HepG2 (cell line): ENCODE data around the gene METTL1. TPM values are rescaled to one million over a fixed set of nuclear protein-coding genes. Genes with fewer than 3 reads are reported as not detected.

Experiments
- BCL6 ChIP-seq: IDR thresholded peaks from 2 replicates; pipeline ENCODE4 v1.6.1; 2016; ENCODE audit warnings: missing genetic modification reagents, missing compliant biosample characterization
- DBP ChIP-seq: sonication (generic); formaldehyde crosslinking; IDR thresholded peaks from 2 replicates; pipeline ENCODE4 v1.4.0; 2020; ENCODE audit warnings: missing genetic modification reagents; ENCODE audit errors: not compliant biosample characterization
- ESRRA ChIP-seq: sonication (generic); formaldehyde crosslinking; IDR thresholded peaks from 2 replicates; pipeline ENCODE4 v1.5.1; 2020; ENCODE audit warnings: mild to moderate bottlenecking, low read depth, missing genetic modification reagents
- FOXO4 ChIP-seq: sonication (generic); formaldehyde crosslinking; conservative IDR thresholded peaks from 2 replicates; pipeline ENCODE4 v1.8.1; 2023; ENCODE audit warnings: missing genetic modification reagents
- FUBP1 ChIP-seq: sonication (generic); formaldehyde crosslinking; IDR thresholded peaks from 2 replicates; pipeline ENCODE4 v1.5.1; 2020; ENCODE audit warnings: missing genetic modification reagents, mild to moderate bottlenecking, borderline replicate concordance
- GLI4 ChIP-seq: sonication (generic); formaldehyde crosslinking; IDR thresholded peaks from 2 replicates; pipeline ENCODE4 v1.5.1; 2020; ENCODE audit warnings: missing genetic modification reagents, mild to moderate bottlenecking, moderate library complexity, borderline replicate concordance
- KLF6 ChIP-seq: IDR thresholded peaks from 2 replicates; pipeline ENCODE4 v1.8.0; 2016; ENCODE audit warnings: missing biosample characterization, missing genetic modification reagents
- MXD1 ChIP-seq: sonication (generic); formaldehyde crosslinking; IDR thresholded peaks from 2 replicates; pipeline ENCODE4 v1.4.0; 2020; ENCODE audit warnings: mild to moderate bottlenecking, missing genetic modification reagents
- NFATC3 ChIP-seq: sonication (generic); formaldehyde crosslinking; IDR thresholded peaks from 2 replicates; pipeline ENCODE4 v1.5.1; 2020; ENCODE audit warnings: mild to moderate bottlenecking, missing genetic modification reagents
- NR2C2 ChIP-seq: sonication (generic); formaldehyde crosslinking; IDR thresholded peaks from 2 replicates; pipeline ENCODE4 v1.4.0; 2020; ENCODE audit warnings: missing genetic modification reagents, mild to moderate bottlenecking, moderate library complexity, borderline replicate concordance
- POLR2A ChIP-seq, 2 experiments: IDR thresholded peaks; 2 replicates each; pipeline ENCODE4 v1.6.1; 2011; ENCODE audit warnings: low read depth in 2 of 2, low read length in 2 of 2, mild to moderate bottlenecking in 1 of 2, moderate library complexity in 1 of 2; ENCODE audit not compliant: insufficient read depth in 1 of 2
- RBFOX2 ChIP-seq: fragments of 200-400 bp; formaldehyde crosslinking; IDR thresholded peaks from 2 replicates; pipeline ENCODE4 v1.6.1; 2017; ENCODE audit warnings: low read depth, mild to moderate bottlenecking, low read length
- REXO4 ChIP-seq: sonication (generic); formaldehyde crosslinking; IDR thresholded peaks from 2 replicates; pipeline ENCODE4 v1.8.0; 2022; ENCODE audit warnings: missing genetic modification reagents, mild to moderate bottlenecking, borderline replicate concordance
- SALL2 ChIP-seq: sonication (generic); formaldehyde crosslinking; IDR thresholded peaks from 2 replicates; pipeline ENCODE4 v1.8.1; 2023; ENCODE audit warnings: mild to moderate bottlenecking, missing genetic modification reagents, inconsistent platforms
- WIZ ChIP-seq: sonication (generic); formaldehyde crosslinking; IDR thresholded peaks from 2 replicates; pipeline ENCODE4 v1.5.1; 2020; ENCODE audit warnings: mild to moderate bottlenecking, missing genetic modification reagents
- ZFY ChIP-seq: sonication (generic); formaldehyde crosslinking; IDR thresholded peaks from 2 replicates; pipeline ENCODE4 v1.4.0; 2020; ENCODE audit warnings: missing genetic modification reagents
- ZNF207 ChIP-seq: fragments of 450-650 bp; IDR thresholded peaks from 2 replicates; pipeline ENCODE4 v1.6.1; 2016; ENCODE audit warnings: antibody characterized with exemption, borderline replicate concordance
- ZNF276 ChIP-seq: sonication (generic); formaldehyde crosslinking; IDR thresholded peaks from 2 replicates; pipeline ENCODE4 v1.4.0; 2020; ENCODE audit warnings: mild to moderate bottlenecking, low read depth, missing genetic modification reagents
- ZNF30 ChIP-seq: sonication (generic); formaldehyde crosslinking; IDR thresholded peaks from 2 replicates; pipeline ENCODE4 v1.5.0; 2020; ENCODE audit warnings: mild to moderate bottlenecking, missing genetic modification reagents
- ZNF780A ChIP-seq: sonication (generic); formaldehyde crosslinking; IDR thresholded peaks from 2 replicates; pipeline ENCODE4 v1.8.0; 2022; ENCODE audit warnings: mild to moderate bottlenecking, missing genetic modification reagents, moderate library complexity
- ZSCAN12 ChIP-seq: sonication (generic); formaldehyde crosslinking; IDR thresholded peaks from 2 replicates; pipeline ENCODE4 v1.9.0; 2021; ENCODE audit warnings: mild to moderate bottlenecking, missing genetic modification reagents
- ZSCAN21 ChIP-seq: sonication (generic); formaldehyde crosslinking; IDR thresholded peaks from 2 replicates; pipeline ENCODE4 v1.8.0; 2022; ENCODE audit warnings: mild to moderate bottlenecking, missing genetic modification reagents, moderate library complexity, borderline replicate concordance
- polyA plus RNA-seq, 8 experiments: library from polyadenylated mRNA; depleted of rRNA in 3 of 8; stranded (reverse) in 7 of 8; unstranded in 1 of 8; fragments of >200 nt; fragmentation: Illumina TruSeq in 4 of 8; extraction: Trizol in 4 of 8; gene quantifications; 2 replicates each; pipeline versions ENCODE4 v1.2.1 to v1.2.3, GENCODE V29; 2011 to 2016; ENCODE audit warnings: low read depth in 4 of 8, missing spikeins in 1 of 8, mixed read lengths in 1 of 8; ENCODE audit not compliant: insufficient read depth in 1 of 8
- total RNA-seq, 5 experiments: library from RNA; depleted of rRNA; stranded (reverse); fragments of >200 nt; fragmentation: Illumina TruSeq; extraction: Trizol; gene quantifications; 2 replicates each; pipeline ENCODE4 v1.2.3, GENCODE V29; 2016; ENCODE audit warnings: low read depth in 1 of 5

Gene METTL1
- total and polyA plus RNA-seq, 2 of the 13 experiments (the other 11 are each of a cell fraction or from before 2014, with no cell fraction given) = 34.7 to 36.9 TPM

GRCh38 chr12:57750561-57751431 is 21.1 kb downstream of the METTL1 start (continued):
- TF ChIP-seq NR2C2 = no peak
- no peak for TF ChIP-seq DBP (CRISPR knock-in tag)
- no peak for TF ChIP-seq ZSCAN12 (CRISPR knock-in tag)
- peak; percentile 51; the same call in 1 of the 2 replicates for TF ChIP-seq RBFOX2
- TF ChIP-seq POLR2A (IDR thresholded peaks at IDR 0.05; ENCODE audit: insufficient read depth in 1 of 2, low read depth in 2 of 2, low read length in 2 of 2) = peak; percentile 21 to 27; a peak in 1 of 4 replicates
- TF ChIP-seq ZSCAN21 (CRISPR knock-in tag) = no peak
- TF ChIP-seq ZFY = 0 out of 2 replicates have a peak, but pooled peaks have one; percentile 5
- TF ChIP-seq ZNF30 (CRISPR knock-in tag) = 0 out of 2 replicates have a peak, but pooled peaks have one; percentile 25
- no peak for TF ChIP-seq ESRRA
- no peak for TF ChIP-seq REXO4 (CRISPR knock-in tag)
- 0 out of 2 replicates have a peak, but pooled peaks have one; percentile 37 for TF ChIP-seq GLI4 (CRISPR knock-in tag)
- no peak for TF ChIP-seq WIZ (CRISPR knock-in tag)
- 0 out of 2 replicates have a peak, but pooled peaks have one; percentile 38 for TF ChIP-seq NFATC3 (CRISPR knock-in tag)
- no peak for TF ChIP-seq FOXO4
- no peak for TF ChIP-seq MXD1 (CRISPR knock-in tag)
- 0 out of 2 replicates have a peak, but pooled peaks have one; percentile 40 for TF ChIP-seq FUBP1 (CRISPR knock-in tag)
- no peak for TF ChIP-seq ZNF780A
- no peak for TF ChIP-seq KLF6 (CRISPR knock-in tag)
- TF ChIP-seq ZNF207 = no peak
- TF ChIP-seq ZNF276 = no peak
- TF ChIP-seq BCL6 (CRISPR knock-in tag) = no peak
- peak; percentile 24; the same call in 1 of the 2 replicates for TF ChIP-seq SALL2 (CRISPR knock-in tag)
